Fibroblast of villous mesenchyme (primary cell): ENCODE measurements around the gene CFC1B. TPM values are rescaled to one million over a fixed set of nuclear protein-coding genes. Genes with fewer than 3 reads are reported as not detected.
"Not testable (repeated sequence)": the region's sequence is repeated elsewhere in the genome, so short reads cannot be mapped to it uniquely, and the experiment has no call there.

Source experiments
- DNase-seq: peaks from one replicate; pipeline ENCODE4 v3.0.0-alpha.2; 2010; ENCODE audit warnings: low read depth
- H3K4me3 ChIP-seq: 2 replicates; pipeline ENCODE4 v1.5.1; 2011; ENCODE audit warnings: low read depth, mild to moderate bottlenecking, low read length
- total RNA-seq: library from RNA; depleted of rRNA; stranded (reverse); fragments of >200 nt; gene quantifications from 2 replicates; pipeline ENCODE4 v1.2.3, GENCODE V29; 2012

The CFC1B gene
- not detected in 2 replicates for total RNA-seq

GRCh38 chr2:130520992-130521391 lies at the start of gene CFC1B:
Gene CFC1B (plus strand): TSS chr2:130521222. CDS start chr2:130521485, 263 bp downstream.
- not testable (repeated sequence) for DNase-seq, H3K4me3 ChIP-seq

- not testable (repeated sequence) for H3K4me3 ChIP-seq, DNase-seq
Measured at GRCh38 chr2:130491073-130491472, 29.9 kb upstream of the CFC1B start.

- H3K4me3 ChIP-seq, DNase-seq: not testable (repeated sequence)
Measured at GRCh38 chr2:130509228-130509627, 11.8 kb upstream of the CFC1B start, which contains the start of gene POTEI. Gene POTEI (minus strand): TSS chr2:130509328. CDS start chr2:130509235, 93 bp downstream.

- DNase-seq, H3K4me3 ChIP-seq: not testable (repeated sequence)
Measured at GRCh38 chr2:130510807-130511746, 9.9 kb upstream of the CFC1B start.

- H3K4me3 ChIP-seq, DNase-seq: not testable (repeated sequence)
Measured at GRCh38 chr2:130511747-130512451, 9.1 kb upstream of the CFC1B start.

DNA sequence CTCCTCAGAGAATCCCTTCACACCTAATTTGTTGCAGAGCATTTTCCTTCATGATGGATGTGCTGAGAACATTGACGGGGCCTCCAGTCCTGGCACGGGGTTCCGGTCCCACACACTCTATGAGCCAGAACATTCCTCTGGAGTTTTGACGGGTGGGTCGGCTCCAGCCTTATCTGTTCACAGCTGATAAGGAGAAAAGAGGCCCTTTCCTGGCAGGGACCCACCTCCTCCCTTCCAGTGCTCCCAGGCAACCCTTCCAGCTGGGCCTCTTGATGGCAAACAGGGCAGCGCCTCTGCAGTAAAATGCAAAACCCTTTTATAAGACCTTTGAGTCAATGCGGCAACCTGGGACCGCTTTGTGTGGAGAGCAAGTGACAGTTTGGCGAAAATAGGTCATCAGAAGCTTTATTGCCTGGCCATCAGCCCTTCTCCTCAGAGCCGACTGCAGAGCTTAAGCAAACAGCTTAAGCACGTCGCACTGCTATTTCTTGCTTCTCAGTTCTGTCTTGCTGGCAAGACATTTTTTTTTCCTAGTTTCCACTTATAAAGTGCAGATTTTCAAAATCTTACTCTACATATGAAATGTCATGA lies 2.4 kb upstream of the CFC1B start:
- not testable (repeated sequence) for DNase-seq, H3K4me3 ChIP-seq

GRCh38 chr2:130522390-130522789 lies 1.4 kb downstream of the CFC1B start:
- not testable (repeated sequence) for H3K4me3 ChIP-seq, DNase-seq

DNA sequence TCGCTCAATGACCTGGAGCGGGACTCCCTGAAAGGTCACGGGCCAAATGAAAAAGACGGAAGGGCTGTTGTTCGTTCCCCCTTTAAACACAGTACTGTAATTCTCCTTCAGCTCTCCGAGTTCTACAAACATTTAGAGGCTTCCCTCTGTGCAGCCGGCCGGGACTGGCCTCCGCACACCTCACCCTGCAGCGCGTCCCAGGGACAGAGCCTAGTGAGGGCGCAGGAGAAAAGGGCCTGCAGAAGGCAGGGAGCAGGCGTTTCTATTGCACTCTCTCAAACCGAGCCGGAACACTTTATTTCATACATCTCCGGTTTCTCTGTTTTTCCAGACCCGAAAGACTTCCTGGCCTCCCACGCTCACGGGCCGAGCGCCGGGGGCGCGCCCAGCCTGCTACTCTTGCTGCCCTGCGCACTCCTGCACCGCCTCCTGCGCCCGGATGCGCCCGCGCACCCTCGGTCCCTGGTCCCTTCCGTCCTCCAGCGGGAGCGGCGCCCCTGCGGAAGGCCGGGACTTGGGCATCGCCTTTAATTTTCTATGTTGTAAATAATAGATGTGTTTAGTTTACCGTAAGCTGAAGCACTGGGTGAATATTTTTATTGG lies 6.4 kb downstream of the CFC1B start:
- H3K4me3 ChIP-seq, DNase-seq: not testable (repeated sequence)

DNA sequence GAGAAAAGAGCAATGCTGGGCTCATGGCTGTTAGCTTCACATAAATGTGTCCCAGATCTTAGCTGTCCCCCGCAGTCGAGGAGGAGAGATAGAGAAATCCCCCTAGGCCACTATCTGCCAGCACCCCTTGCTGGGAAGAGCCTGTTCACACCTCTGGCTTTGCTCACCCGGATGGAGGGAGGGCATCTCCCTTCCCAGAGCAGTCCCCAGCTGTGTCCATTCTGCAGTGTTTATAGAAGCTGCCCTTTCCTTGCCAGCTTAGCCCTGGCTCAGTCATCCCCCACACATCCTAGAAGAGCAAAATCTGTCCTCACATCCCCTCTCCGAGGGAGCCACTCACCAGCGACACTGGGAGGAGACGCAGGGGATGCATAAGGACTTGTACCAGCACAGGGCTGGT lies 8.5 kb downstream of the CFC1B start:
- DNase-seq, H3K4me3 ChIP-seq: not testable (repeated sequence)

DNA sequence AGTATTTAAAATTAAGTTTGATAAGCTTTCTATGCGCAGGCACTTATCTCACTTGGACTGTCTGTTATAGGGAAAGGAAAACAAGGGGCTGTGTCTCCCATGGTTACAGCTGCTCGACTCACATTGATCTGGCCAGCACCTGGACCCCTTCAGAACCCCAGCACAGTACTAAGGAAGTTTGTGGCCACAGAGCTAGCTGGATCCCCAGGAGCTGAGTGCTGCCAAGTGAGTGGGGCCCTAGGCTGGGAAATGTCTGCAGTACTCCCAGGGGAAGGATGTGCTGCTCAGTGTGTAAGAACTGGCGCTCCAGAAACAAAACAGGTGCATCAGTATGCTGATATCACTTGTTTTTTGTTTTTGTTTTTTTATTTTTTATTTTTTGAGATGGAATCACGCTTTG lies 9.2 kb downstream of the CFC1B start:
- DNase-seq, H3K4me3 ChIP-seq: not testable (repeated sequence)

GRCh38 chr2:130531225-130531624 lies 10.2 kb downstream of the CFC1B start:
- H3K4me3 ChIP-seq, DNase-seq: not testable (repeated sequence)

GRCh38 chr2:130531672-130532071 lies 10.7 kb downstream of the CFC1B start:
- H3K4me3 ChIP-seq, DNase-seq: not testable (repeated sequence)

DNA sequence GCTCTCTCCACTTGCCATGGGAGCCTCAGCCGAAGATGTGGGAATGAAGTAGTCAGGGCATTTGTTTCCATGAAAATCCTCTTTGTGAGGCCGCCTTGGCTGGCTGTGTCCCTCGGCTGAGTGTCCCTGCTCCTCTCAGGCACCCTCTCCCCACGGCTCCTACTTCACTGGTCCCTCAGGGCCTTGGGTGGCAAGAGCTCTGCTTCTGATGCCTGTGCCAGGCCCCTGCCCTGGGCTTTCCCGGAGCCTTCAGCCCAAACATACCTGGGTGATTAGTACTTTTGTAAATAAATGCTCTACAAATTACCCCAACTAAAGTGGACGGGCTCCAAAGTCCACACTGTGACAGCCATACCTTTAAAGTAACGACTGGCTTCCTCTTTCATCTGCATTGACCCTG lies 15.6 kb downstream of the CFC1B start:
- H3K4me3 ChIP-seq, DNase-seq: not testable (repeated sequence)

DNA sequence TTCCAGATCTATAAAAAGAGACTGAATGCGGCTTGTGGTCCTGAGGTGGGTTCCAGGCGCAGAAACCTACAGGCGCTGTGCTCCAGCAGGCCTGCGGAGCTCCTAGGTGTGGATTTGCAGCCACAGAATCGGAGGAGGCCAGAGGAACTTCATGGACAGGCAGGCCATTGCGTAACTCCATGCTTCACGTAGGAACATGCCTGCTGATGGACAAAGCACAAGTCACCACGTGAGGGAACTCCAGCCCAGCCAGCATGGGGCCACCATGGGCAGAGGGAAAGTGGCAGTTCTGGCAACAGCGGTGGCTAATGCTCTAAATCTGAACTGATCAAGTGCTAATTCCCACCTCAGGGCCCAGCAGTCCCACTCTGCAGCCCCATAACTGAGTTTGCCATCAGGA lies 17.2 kb downstream of the CFC1B start:
- H3K4me3 ChIP-seq, DNase-seq: not testable (repeated sequence)

DNA sequence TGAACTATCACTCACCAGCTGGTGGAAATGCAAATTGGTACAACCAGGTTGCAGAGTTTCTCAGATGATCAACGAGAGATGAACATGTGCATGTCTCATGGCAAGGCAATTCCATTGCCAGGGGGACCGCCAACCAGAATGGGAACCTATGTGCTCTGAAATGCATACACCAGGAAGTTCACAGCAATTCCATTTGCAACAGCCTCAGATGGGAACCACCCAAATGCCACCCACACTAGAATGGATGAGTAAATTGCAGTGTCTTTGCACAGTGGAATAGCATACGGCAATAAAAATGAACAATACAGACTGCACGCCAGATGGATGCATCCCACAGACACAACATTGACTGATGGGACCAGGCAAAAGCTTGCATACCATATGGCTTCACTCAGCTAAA lies 21.8 kb downstream of the CFC1B start:
- H3K4me3 ChIP-seq, DNase-seq: not testable (repeated sequence)

DNA sequence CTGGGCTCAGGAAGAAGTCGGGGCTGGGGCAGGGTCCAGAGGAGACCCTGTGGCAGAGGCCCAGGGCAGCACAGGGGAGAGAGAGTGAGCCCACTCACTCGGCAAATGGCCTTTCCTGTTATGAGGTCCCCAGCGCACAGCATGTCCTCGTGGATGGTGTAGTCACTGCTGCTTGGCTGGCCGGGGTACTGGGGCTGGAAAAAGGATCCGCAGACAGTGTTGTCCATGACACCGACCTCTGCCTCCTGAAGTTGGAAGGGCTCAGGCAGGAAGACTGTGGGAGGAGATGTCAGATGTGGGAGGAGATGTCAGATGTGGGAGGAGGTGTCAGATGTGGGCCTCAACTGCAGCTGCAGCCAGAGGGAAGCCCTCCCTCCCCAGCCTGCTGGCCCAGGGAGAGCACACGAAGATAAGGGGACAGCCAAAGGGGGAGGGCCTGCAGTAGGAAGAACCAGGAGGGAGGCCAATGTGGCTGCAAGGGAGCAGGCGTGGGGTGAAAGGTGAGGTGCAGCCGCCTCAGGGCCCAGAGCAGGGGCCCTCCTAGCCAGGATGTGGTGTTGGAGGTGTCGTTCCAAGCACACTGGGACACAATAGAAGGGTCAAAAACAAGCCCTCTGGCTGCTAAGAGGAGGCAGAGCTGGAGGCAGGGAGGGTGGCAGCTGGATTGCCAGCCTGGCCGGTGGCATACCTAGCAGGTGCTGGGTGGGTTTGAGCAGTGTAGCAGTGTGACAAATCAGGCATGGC lies 22.9 kb downstream of the CFC1B start:
- not testable (repeated sequence) for DNase-seq, H3K4me3 ChIP-seq

DNA sequence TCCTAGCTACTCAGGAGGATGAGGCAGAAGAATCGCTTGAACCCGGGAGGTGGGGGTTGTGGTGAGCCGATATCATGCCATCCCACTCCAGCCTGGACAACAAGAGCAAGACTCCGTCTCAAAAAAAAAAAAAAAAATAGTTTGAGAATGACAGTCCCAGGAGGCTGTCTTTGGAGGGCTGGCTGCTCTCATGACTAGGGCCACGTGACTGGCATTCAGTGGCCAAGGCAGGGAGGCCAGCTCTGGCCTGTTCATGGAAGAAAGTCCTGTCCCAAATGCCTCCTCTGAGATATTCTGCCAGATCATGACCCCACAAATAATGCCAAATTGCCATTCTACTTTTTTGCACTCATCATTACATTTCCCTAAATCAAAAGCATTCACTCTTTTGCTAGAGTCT lies 24.0 kb downstream of the CFC1B start:
- DNase-seq, result not testable (repeated sequence)

DNA sequence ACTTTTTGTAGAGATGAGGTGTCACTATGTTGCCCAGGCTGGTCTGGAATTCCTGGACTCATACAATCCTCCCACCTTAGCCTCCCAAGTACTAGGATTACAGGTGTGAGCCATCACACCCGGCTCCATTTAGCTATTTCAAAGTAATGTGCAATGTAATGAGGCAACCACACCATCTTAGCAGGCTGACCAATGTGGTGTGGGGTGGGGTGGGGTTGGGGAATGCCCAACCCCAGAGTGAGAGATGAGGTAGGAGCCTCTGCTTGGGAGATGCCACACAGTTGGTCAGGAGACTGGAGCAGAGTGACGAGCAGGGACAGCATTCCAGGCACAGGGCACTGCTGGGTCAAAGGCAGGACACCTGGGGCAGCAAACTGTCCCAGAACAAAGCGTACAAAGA lies 27.4 kb downstream of the CFC1B start:
- DNase-seq, H3K4me3 ChIP-seq: not testable (repeated sequence)

More for the DNA sequence above, 24.0 kb downstream of the CFC1B start:
- H3K4me3 ChIP-seq, result not testable (repeated sequence)
